HCT116 (cell line): ENCODE data around the gene EHBP1. TPM values are rescaled to one million over a fixed set of nuclear protein-coding genes. Genes with fewer than 3 reads are reported as not detected.

Source experiments
- ATAC-seq: fragments of 200-7000 bp; cut with Tn5 transposase; 2 replicates; pipeline ENCODE4 v1.9.1; 2020; ENCODE audit warnings: mild to moderate bottlenecking, moderate library complexity
- BruUV-seq: library from RNA; stranded (reverse); fragments of 400-500 nt; replicated peaks from 2 replicates; lab custom pipeline; 2021; lab: Mats Ljungman, UMichigan
- CTCF ChIA-PET: fragments of 300-600 bp; sonication (Branson Sonifier 250); formaldehyde crosslinking; loops from one replicate; lab custom pipeline; 2021; ENCODE audit warnings: antibody characterized with exemption; lab: Charles Lee
- POLR2A ChIA-PET: fragments of 300-600, 350-600 bp; sonication (Branson Sonifier 250); formaldehyde crosslinking; loops from one replicate; lab custom pipeline; 2021; ENCODE audit warnings: antibody characterized with exemption; lab: Charles Lee
- RAD21 ChIA-PET, 2 experiments: fragments of 300-600 bp; sonication (Branson Sonifier 250); formaldehyde crosslinking; loops; one replicate each; lab custom pipeline; 2023; ENCODE audit warnings: low total read pairs in 2 of 2; ENCODE audit not compliant: uncharacterized antibody in 2 of 2, unreplicated experiment in 2 of 2, low non-redundant PET in 1 of 2; lab: Charles Lee
- DNase-seq: peaks from one replicate; pipeline ENCODE4 v3.0.0-alpha.2; 2010; ENCODE audit warnings: low read depth, low spot score
- H2AFZ ChIP-seq: fragments of 200-600 bp; shearing (Covaris generic), sonication (generic); 2 replicates; pipeline ENCODE4 v1.6.1; 2017; ENCODE audit warnings: low read depth, mixed run types, mixed read lengths, antibody characterized with exemption, low read length; ENCODE audit not compliant: poor library complexity, severe bottlenecking
- H3K27ac ChIP-seq: 2 replicates; pipeline ENCODE4 v1.5.1; 2012; ENCODE audit warnings: low read depth, low read length
- H3K27me3 ChIP-seq: fragments of 200-600 bp; sonication (generic); 2 replicates; pipeline ENCODE4 v1.6.1; 2016; ENCODE audit warnings: mixed run types, low read length, mixed read lengths; ENCODE audit not compliant: insufficient read depth
- H3K36me3 ChIP-seq, 2 experiments: fragments of 200-500 bp in 1 of 2; fragments of 200-600 bp in 1 of 2; sonication (Bioruptor generic) in 1 of 2; sonication (generic) in 1 of 2; 2 replicates each; pipeline versions ENCODE4 v1.5.1 to v1.6.1; 2014 to 2016; ENCODE audit warnings: low read length in 2 of 2, inconsistent platforms in 1 of 2, mixed read lengths in 1 of 2, mixed run types in 1 of 2; ENCODE audit not compliant: insufficient read depth in 2 of 2, control insufficient read depth in 1 of 2
- H3K4me1 ChIP-seq, 2 experiments: fragments of 200-600 bp in 1 of 2; sonication (generic) in 1 of 2; 2 replicates each; pipeline versions ENCODE4 v1.5.1 to v1.6.1; 2012 to 2017; ENCODE audit warnings: low read length in 2 of 2, inconsistent platforms in 1 of 2, mild to moderate bottlenecking in 1 of 2, mixed read lengths in 1 of 2, mixed run types in 1 of 2, moderate library complexity in 1 of 2; ENCODE audit not compliant: insufficient read depth in 2 of 2, control insufficient read depth in 1 of 2
- H3K4me2 ChIP-seq: fragments of 200-600 bp; sonication (generic); 2 replicates; pipeline ENCODE4 v1.6.1; 2017; ENCODE audit warnings: mixed run types, low read length, mixed read lengths
- H3K4me3 ChIP-seq, 2 experiments: fragments of 200-600 bp in 1 of 2; sonication (generic) in 1 of 2; replicated peaks in 1 of 2; 2 replicates each; pipeline ENCODE4 v1.5.1; 2011 to 2016; ENCODE audit warnings: low read length in 2 of 2, control low read depth in 1 of 2, low read depth in 1 of 2, mild to moderate bottlenecking in 1 of 2, mixed read lengths in 1 of 2, mixed run types in 1 of 2
- H3K79me2 ChIP-seq: fragments of 200-600 bp; sonication (generic); 2 replicates; pipeline ENCODE4 v1.6.1; 2017; ENCODE audit warnings: mild to moderate bottlenecking, mixed run types, low read length, moderate library complexity, mixed read lengths; ENCODE audit not compliant: insufficient read depth
- H3K9ac ChIP-seq: fragments of 200-600 bp; sonication (generic); 2 replicates; pipeline ENCODE4 v1.6.1; 2016; ENCODE audit warnings: low read length, mixed read lengths
- H3K9me2 ChIP-seq: fragments of 200-600 bp; sonication (generic), shearing (Covaris generic); 2 replicates; pipeline ENCODE4 v1.6.1; 2017; ENCODE audit warnings: mixed run types, mild to moderate bottlenecking, moderate library complexity; ENCODE audit not compliant: insufficient read depth
- H3K9me3 ChIP-seq, 2 experiments: fragments of 200-500 bp in 1 of 2; fragments of 200-600 bp in 1 of 2; sonication (Bioruptor generic) in 1 of 2; sonication (generic) in 1 of 2; 2 replicates each; pipeline ENCODE4 v1.6.1; 2014 to 2017; ENCODE audit warnings: low read length in 2 of 2, mixed read lengths in 2 of 2, inconsistent platforms in 1 of 2, low read depth in 1 of 2, mild to moderate bottlenecking in 1 of 2, mixed run types in 1 of 2, moderate library complexity in 1 of 2; ENCODE audit not compliant: control insufficient read depth in 1 of 2, insufficient read depth in 1 of 2
- H4K20me1 ChIP-seq: fragments of 200-600 bp; sonication (generic), shearing (Covaris generic); 2 replicates; pipeline ENCODE4 v1.6.1; 2017; ENCODE audit warnings: mixed run types, mild to moderate bottlenecking, moderate library complexity; ENCODE audit not compliant: insufficient read depth
- CBX3 ChIP-seq: IDR thresholded peaks from 2 replicates; pipeline ENCODE4 v1.6.1; 2012; ENCODE audit warnings: low read depth
- CTCF ChIP-seq, 3 experiments: fragments of 200-600 bp in 1 of 3; sonication (generic) in 1 of 3; IDR thresholded peaks in 2 of 3; conservative IDR thresholded peaks in 1 of 3; 2 replicates each; pipeline ENCODE4 v1.5.1; 2012 to 2017; ENCODE audit warnings: low read depth in 2 of 3, low read length in 2 of 3, antibody characterized with exemption in 1 of 3, borderline replicate concordance in 1 of 3, control low read depth in 1 of 3, mild to moderate bottlenecking in 1 of 3, mixed read lengths in 1 of 3, mixed run types in 1 of 3, moderate library complexity in 1 of 3; ENCODE audit not compliant: insufficient read depth in 1 of 3
- EGR1 ChIP-seq: IDR thresholded peaks from 2 replicates; pipeline ENCODE4 v1.6.1; 2012; ENCODE audit warnings: low read depth
- REST ChIP-seq: IDR thresholded peaks from 2 replicates; pipeline ENCODE4 v1.6.1; 2012; ENCODE audit warnings: low read depth
- TCF7L2 ChIP-seq: IDR thresholded peaks from 2 replicates; pipeline ENCODE4 v1.7.0; 2011; ENCODE audit warnings: borderline replicate concordance, inconsistent platforms; ENCODE audit not compliant: insufficient read depth, insufficient read length; ENCODE audit errors: extremely low read depth
- ZBTB33 ChIP-seq: IDR thresholded peaks from 2 replicates; pipeline ENCODE4 v1.6.1; 2011; ENCODE audit warnings: mild to moderate bottlenecking, low read length, moderate library complexity; ENCODE audit not compliant: insufficient replicate concordance; ENCODE audit errors: extremely low read depth
- intact Hi-C: fragments of 100-400 bp; cut with micrococcal nuclease; formaldehyde crosslinking; loops from 2 replicates; pipeline ENCODE4 v1.10.0; 2022
- total RNA-seq: library from RNA; stranded (reverse); gene quantifications from one replicate; pipeline ENCODE4 v1.2.1, GENCODE V29; 2021; ENCODE audit not compliant: unreplicated experiment

Gene EHBP1
- total RNA-seq, 1 experiment from 2014 or later, result 89.9 TPM

GRCh38 chr2:62785216-62785615 is 79.7 kb downstream of the EHBP1 start:
- H3K4me1 ChIP-seq, result peaks cover 47 to 50% of the 10 kb centered on the region in 2 experiments
- TF ChIP-seq ZBTB33 (no peak), TCF7L2 (no peak), EGR1 (no peak), CTCF (IDR thresholded peaks at IDR 0.05 in 2 of 3, conservative IDR thresholded peaks at IDR 0.05 in 1 of 3; ENCODE audit: borderline replicate concordance in 1 of 3, insufficient read depth in 1 of 3, low read depth in 2 of 3, low read length in 2 of 3) (no peak), CBX3 (no peak), REST (no peak)
- peaks cover 6% of the 10 kb centered on the region; the same call in 1 of the 2 replicates for H4K20me1 ChIP-seq
- H3K36me3 ChIP-seq, result peaks cover 0 to 8% of the 10 kb centered on the region in 2 experiments; a peak in 1 of 4 replicates
- peaks cover 0 to 3% of the 10 kb centered on the region in 2 experiments; a peak in 1 of 4 replicates for H3K9me3 ChIP-seq
- H2AFZ ChIP-seq, result no peak overlapping the region
- ATAC-seq (no peak), DNase-seq (no peak)
- no peaks in the 10 kb centered on the region for H3K9me2 ChIP-seq
- H3K27me3 ChIP-seq, result no peaks in the 10 kb centered on the region
- no peak overlapping the region for H3K4me2 ChIP-seq
- BruUV-seq, result no TSS peak
- ChIA-PET POLR2A (no interaction called here), RAD21 (no interaction called here), CTCF (no interaction called here)
- H3K79me2 ChIP-seq, result peaks cover 97% of the 10 kb centered on the region
- H3K27ac ChIP-seq, result no peak overlapping the region; the same call in 1 of the 2 replicates
- no peak overlapping the region for H3K4me3 ChIP-seq
- no peak overlapping the region for H3K9ac ChIP-seq
- intact Hi-C loops, result loop anchor here (5.0 kb wide), 1 partner anchor 702 kb away; no protein-coding TSS in a partner anchor
